Inflammatory macrophage (primary cell): Measurements from ENCODE around the gene CDK14.

Source experiments
- DNase-seq, 2 donors: peaks; one replicate each; pipeline ENCODE4 v3.0.0-alpha.2; 2020 to 2022

Gene CDK14

GRCh38 chr7:90686146-90686545, 90.0 kb downstream of the CDK14 start:
- no peak for DNase-seq

GRCh38 chr7:90688810-90689209, 92.7 kb downstream of the CDK14 start:
- DNase-seq: no peak

GRCh38 chr7:90689260-90689659, 93.1 kb downstream of the CDK14 start:
- DNase-seq: peak in 1 of 2 donors; percentile 32

GRCh38 chr7:90690159-90690858, 94.2 kb downstream of the CDK14 start:
- DNase-seq: no peak

GRCh38 chr7:90692396-90692795, 96.3 kb downstream of the CDK14 start:
- no peak for DNase-seq

GRCh38 chr7:90692947-90693346, 96.8 kb downstream of the CDK14 start:
- DNase-seq: no peak

GRCh38 chr7:90693939-90694338, 97.8 kb downstream of the CDK14 start:
- no peak for DNase-seq

- no peak for DNase-seq
Measured at GRCh38 chr7:90698616-90699015, 102.5 kb downstream of the CDK14 start.

- no peak for DNase-seq
Measured at GRCh38 chr7:90701021-90701420, 104.9 kb downstream of the CDK14 start.

GRCh38 chr7:90701771-90702170, 105.7 kb downstream of the CDK14 start:
- no peak for DNase-seq

GRCh38 chr7:90705391-90706071, 109.4 kb downstream of the CDK14 start:
- DNase-seq: no peak

GRCh38 chr7:90706072-90706716, 110.1 kb downstream of the CDK14 start:
- no peak for DNase-seq

- DNase-seq: peak; percentile 25 to 26
Measured at GRCh38 chr7:90708841-90709317, 112.8 kb downstream of the CDK14 start.

- DNase-seq: no peak
Measured at GRCh38 chr7:90709501-90710465, 113.7 kb downstream of the CDK14 start.

- DNase-seq: no peak
Measured at GRCh38 chr7:90710466-90710850, 114.3 kb downstream of the CDK14 start.

GRCh38 chr7:90713628-90714027, 117.5 kb downstream of the CDK14 start:
- DNase-seq: no peak

GRCh38 chr7:90715067-90715466, 118.9 kb downstream of the CDK14 start:
- no peak for DNase-seq

- DNase-seq: no peak
Measured at GRCh38 chr7:90717296-90718060, 121.4 kb downstream of the CDK14 start.

- DNase-seq: no peak
Measured at GRCh38 chr7:90719155-90719554, 123.0 kb downstream of the CDK14 start.

GRCh38 chr7:90720984-90721760, 125.1 kb downstream of the CDK14 start:
- no peak for DNase-seq

GRCh38 chr7:90721869-90722431, 125.8 kb downstream of the CDK14 start:
- no peak for DNase-seq
